ENCODE results near the gene LRRC23. TPM values are rescaled to one million over a fixed set of nuclear protein-coding genes. Genes with fewer than 3 reads are reported as not detected.

The LRRC23 gene
- total RNA-seq, 1 experiment from 2014 or later, result 6.0 TPM

DNA sequence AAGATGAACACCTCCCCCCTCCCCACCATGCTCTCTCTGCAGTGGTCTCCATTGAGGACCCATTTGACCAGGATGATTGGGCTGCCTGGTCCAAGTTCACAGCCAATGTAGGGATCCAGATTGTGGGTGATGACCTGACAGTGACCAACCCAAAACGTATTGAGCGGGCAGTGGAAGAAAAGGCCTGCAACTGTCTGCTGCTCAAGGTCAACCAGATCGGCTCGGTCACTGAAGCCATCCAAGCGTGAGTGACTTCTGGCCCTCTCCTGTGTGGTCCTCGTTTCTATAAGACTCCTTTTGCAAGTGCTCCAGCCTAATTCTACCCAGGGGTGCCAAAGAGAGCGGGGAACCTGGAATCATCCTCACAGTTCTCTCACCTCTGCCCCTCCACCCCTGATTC, 16.9 kb downstream of the LRRC23 start:
- no TSS peak for BruUV-seq (replicated peaks)
- TF ChIP-seq, protein P1, sequence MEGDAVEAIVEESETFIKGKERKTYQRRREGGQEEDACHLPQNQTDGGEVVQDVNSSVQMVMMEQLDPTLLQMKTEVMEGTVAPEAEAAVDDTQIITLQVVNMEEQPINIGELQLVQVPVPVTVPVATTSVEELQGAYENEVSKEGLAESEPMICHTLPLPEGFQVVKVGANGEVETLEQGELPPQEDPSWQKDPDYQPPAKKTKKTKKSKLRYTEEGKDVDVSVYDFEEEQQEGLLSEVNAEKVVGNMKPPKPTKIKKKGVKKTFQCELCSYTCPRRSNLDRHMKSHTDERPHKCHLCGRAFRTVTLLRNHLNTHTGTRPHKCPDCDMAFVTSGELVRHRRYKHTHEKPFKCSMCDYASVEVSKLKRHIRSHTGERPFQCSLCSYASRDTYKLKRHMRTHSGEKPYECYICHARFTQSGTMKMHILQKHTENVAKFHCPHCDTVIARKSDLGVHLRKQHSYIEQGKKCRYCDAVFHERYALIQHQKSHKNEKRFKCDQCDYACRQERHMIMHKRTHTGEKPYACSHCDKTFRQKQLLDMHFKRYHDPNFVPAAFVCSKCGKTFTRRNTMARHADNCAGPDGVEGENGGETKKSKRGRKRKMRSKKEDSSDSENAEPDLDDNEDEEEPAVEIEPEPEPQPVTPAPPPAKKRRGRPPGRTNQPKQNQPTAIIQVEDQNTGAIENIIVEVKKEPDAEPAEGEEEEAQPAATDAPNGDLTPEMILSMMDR (IDR thresholded peaks at IDR 0.05; ENCODE audit: unreplicated experiment), result no peak
- peaks cover 35% of the 10 kb centered on the region for H3K36me3 Mint-ChIP-seq (ENCODE audit: insufficient read depth, unreplicated experiment)
- intact Hi-C loops (cut with micrococcal nuclease; ENCODE audit: unreplicated experiment), result no loop called here
- H3K4me3 Mint-ChIP-seq (ENCODE audit: low read depth, unreplicated experiment), result no peak overlapping the region
- no peak overlapping the region for H3K27ac Mint-ChIP-seq (ENCODE audit: unreplicated experiment)
- peaks cover 25% of the 10 kb centered on the region for H3K4me1 Mint-ChIP-seq (ENCODE audit: low read depth, unreplicated experiment)
- DNase-seq, result no peak
- H3K9me3 Mint-ChIP-seq (ENCODE audit: low read depth, unreplicated experiment), result no peaks in the 10 kb centered on the region
- no peaks in the 10 kb centered on the region for H3K27me3 Mint-ChIP-seq (ENCODE audit: unreplicated experiment)
- CTCF ChIA-PET, result interaction anchor here (1.1 kb wide), 1 partner anchor 22 kb away, joined by 3 read pairs; the partner anchor contains the start of genes C12orf57 and RNU7-1

DNA sequence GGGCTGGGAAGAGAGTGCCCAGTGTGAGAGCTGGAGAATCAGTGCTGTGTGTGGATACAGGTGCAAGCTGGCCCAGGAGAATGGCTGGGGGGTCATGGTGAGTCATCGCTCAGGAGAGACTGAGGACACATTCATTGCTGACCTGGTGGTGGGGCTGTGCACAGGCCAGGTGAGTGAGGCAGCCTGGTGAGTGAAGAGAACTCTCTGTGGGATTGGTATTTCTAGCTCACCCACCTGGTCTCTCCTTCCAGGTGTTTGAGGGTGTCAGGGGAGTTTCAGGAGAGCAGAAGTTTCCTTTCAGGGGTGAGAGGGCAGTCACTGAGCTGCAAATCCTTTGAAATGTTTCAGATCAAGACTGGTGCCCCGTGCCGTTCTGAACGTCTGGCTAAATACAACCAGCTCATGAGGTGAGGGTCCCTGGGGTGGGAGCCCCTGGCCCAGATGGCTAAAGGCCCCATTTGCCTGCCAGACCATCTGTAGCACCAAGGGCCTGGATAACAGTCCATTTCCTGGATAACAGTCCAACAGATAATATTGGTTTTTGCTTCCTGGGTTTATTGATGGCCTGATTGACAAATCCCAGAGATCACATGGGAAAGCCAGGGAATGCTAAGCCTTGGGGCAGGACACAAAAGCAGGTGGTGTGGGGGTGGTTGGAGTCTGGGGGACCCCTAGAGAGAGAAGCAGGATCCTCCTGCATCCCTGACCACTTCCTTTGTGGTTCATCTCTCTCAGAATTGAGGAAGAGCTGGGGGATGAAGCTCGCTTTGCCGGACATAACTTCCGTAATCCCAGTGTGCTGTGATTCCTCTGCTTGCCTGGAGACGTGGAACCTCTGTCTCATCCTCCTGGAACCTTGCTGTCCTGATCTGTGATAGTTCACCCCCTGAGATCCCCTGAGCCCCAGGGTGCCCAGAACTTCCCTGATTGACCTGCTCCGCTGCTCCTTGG, 17.6 kb downstream of the LRRC23 start:
- Mint-ChIP-seq H3K36me3 (ENCODE audit: insufficient read depth, unreplicated experiment) (peaks cover 40% of the 10 kb centered on the region), H3K4me1 (ENCODE audit: low read depth, unreplicated experiment) (peaks cover 32% of the 10 kb centered on the region), H3K27ac (ENCODE audit: unreplicated experiment) (no peak overlapping the region), H3K9me3 (ENCODE audit: low read depth, unreplicated experiment) (no peaks in the 10 kb centered on the region), H3K4me3 (ENCODE audit: low read depth, unreplicated experiment) (no peak overlapping the region), H3K27me3 (ENCODE audit: unreplicated experiment) (no peaks in the 10 kb centered on the region)
- DNase-seq, result no peak
- TF ChIP-seq, protein P1 (IDR thresholded peaks at IDR 0.05; ENCODE audit: unreplicated experiment), result no peak
- no TSS peak for BruUV-seq (replicated peaks)
- CTCF ChIA-PET, result interaction anchor here (1.1 kb wide), 1 partner anchor 21 kb away, joined by 3 read pairs; the partner anchor contains the start of genes C12orf57 and RNU7-1
- intact Hi-C loops (cut with micrococcal nuclease; ENCODE audit: unreplicated experiment), result no loop called here

DNA sequence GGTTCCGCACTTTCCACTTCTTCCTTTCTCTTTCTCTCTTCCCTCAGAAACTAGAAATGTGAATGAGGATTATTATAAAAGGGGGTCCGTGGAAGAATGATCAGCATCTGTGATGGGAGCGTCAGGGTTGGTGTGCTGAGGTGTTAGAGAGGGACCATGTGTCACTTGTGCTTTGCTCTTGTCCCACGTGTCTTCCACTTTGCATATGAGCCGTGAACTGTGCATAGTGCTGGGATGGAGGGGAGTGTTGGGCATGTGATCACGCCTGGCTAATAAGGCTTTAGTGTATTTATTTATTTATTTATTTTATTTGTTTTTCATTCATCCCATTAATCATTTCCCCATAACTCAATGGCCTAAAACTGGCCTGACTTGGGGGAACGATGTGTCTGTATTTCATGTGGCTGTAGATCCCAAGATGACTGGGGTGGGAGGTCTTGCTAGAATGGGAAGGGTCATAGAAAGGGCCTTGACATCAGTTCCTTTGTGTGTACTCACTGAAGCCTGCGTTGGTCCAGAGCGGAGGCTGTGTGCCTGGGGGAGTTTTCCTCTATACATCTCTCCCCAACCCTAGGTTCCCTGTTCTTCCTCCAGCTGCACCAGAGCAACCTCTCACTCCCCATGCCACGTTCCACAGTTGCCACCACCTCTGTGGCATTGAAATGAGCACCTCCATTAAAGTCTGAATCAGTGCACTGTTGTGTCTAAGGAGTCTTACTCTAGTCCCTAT, 18.5 kb downstream of the LRRC23 start:
- no peaks in the 10 kb centered on the region for H3K9me3 Mint-ChIP-seq (ENCODE audit: low read depth, unreplicated experiment)
- TF ChIP-seq, protein P1 (IDR thresholded peaks at IDR 0.05; ENCODE audit: unreplicated experiment), result no peak
- H3K4me1 Mint-ChIP-seq (ENCODE audit: low read depth, unreplicated experiment), result peaks cover 35% of the 10 kb centered on the region
- H3K4me3 Mint-ChIP-seq (ENCODE audit: low read depth, unreplicated experiment), result no peak overlapping the region
- no peak overlapping the region for H3K27ac Mint-ChIP-seq (ENCODE audit: unreplicated experiment)
- CTCF ChIA-PET, result no interaction called here
- BruUV-seq (replicated peaks), result no TSS peak
- DNase-seq, result no peak
- H3K27me3 Mint-ChIP-seq (ENCODE audit: unreplicated experiment), result no peaks in the 10 kb centered on the region
- H3K36me3 Mint-ChIP-seq (ENCODE audit: insufficient read depth, unreplicated experiment), result peaks cover 45% of the 10 kb centered on the region
- intact Hi-C loops (cut with micrococcal nuclease; ENCODE audit: unreplicated experiment), result no loop called here

DNA sequence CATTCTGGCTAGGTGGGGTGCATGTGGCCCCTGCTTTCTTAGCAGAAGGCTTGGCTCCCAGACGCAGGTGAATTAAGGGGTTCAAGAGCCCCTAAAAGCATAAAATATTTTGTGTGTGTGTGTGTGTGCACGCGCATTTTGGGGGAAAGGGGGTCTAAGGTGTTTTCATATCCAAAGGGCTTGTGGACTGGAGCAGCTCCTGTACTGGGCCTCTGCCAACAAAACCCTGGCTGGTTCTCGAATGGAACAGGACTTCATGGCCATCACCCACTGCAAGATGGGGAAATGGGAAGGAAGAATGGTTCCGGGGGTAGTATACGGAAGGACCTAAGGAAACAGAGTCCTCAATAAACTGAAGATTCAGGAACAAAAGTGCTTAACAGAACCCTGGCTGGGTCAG, 19.2 kb downstream of the LRRC23 start:
- intact Hi-C loops (cut with micrococcal nuclease; ENCODE audit: unreplicated experiment), result no loop called here
- no TSS peak for BruUV-seq (replicated peaks)
- Mint-ChIP-seq H3K36me3 (ENCODE audit: insufficient read depth, unreplicated experiment) (peaks cover 51% of the 10 kb centered on the region), H3K4me1 (ENCODE audit: low read depth, unreplicated experiment) (peaks cover 38% of the 10 kb centered on the region), H3K9me3 (ENCODE audit: low read depth, unreplicated experiment) (no peaks in the 10 kb centered on the region), H3K27me3 (ENCODE audit: unreplicated experiment) (no peaks in the 10 kb centered on the region), H3K27ac (ENCODE audit: unreplicated experiment) (no peak overlapping the region), H3K4me3 (ENCODE audit: low read depth, unreplicated experiment) (no peak overlapping the region)
- CTCF ChIA-PET, result interaction anchor here (2.8 kb wide), 1 partner anchor 54 kb away, joined by 24 read pairs; no protein-coding TSS in a partner anchor
- TF ChIP-seq, protein P1 (IDR thresholded peaks at IDR 0.05; ENCODE audit: unreplicated experiment), result no peak
- no peak for DNase-seq

Measured in Calu3 (cell line).